Activated naive CD8-positive, alpha-beta T cell treated with anti-CD3 and anti-CD28 coated beads, Interleukin-2, amount 10 ng/mL, durations not matched to agents 7 days and 5 days (primary cell): ENCODE measurements around the gene BIN2. TPM values are rescaled to one million over a fixed set of nuclear protein-coding genes. Genes with fewer than 3 reads are reported as not detected.
"Not testable (repeated sequence)": the region's sequence is repeated elsewhere in the genome, so short reads cannot be mapped to it uniquely, and the experiment has no call there.

Source experiments
- ATAC-seq: fragments of 150-1000 bp; cut with Tn5 transposase; one replicate; pipeline ENCODE4 v1.10.0; 2021; ENCODE audit warnings: low read depth, moderate library complexity
- POLR2A ChIA-PET: fragments of 350-600 bp; sonication (Branson Sonifier 250); formaldehyde crosslinking; loops from one replicate; lab custom pipeline; 2021; ENCODE audit warnings: antibody characterized with exemption; lab: Charles Lee
- DNase-seq: peaks from one replicate; pipeline ENCODE4 v3.0.0; 2021
- H3K27ac Mint-ChIP-seq: one replicate; pipeline ENCODE4 v1.8.0; 2022; ENCODE audit warnings: mild to moderate bottlenecking, mixed read lengths
- H3K27me3 Mint-ChIP-seq: one replicate; pipeline ENCODE4 v1.8.0; 2022; ENCODE audit warnings: mild to moderate bottlenecking, moderate library complexity, mixed read lengths
- H3K36me3 Mint-ChIP-seq: one replicate; pipeline ENCODE4 v1.8.0; 2021; ENCODE audit warnings: mild to moderate bottlenecking, mixed read lengths
- H3K4me1 Mint-ChIP-seq: one replicate; pipeline ENCODE4 v1.8.0; 2021; ENCODE audit warnings: mixed read lengths
- H3K4me3 Mint-ChIP-seq: one replicate; pipeline ENCODE4 v1.8.0; 2022; ENCODE audit warnings: mild to moderate bottlenecking, moderate library complexity, mixed read lengths
- H3K9me3 Mint-ChIP-seq: one replicate; pipeline ENCODE4 v1.8.0; 2021; ENCODE audit warnings: mixed read lengths
- total RNA-seq, 2 experiments: library from RNA; stranded (reverse); gene quantifications; one replicate each; pipeline ENCODE4 v1.2.3, GENCODE V29; 2021

The BIN2 gene
- total RNA-seq, 2 experiments from 2014 or later: 161 to 164 TPM

- H3K4me1 Mint-ChIP-seq: no peaks in the 10 kb centered on the region
- H3K36me3 Mint-ChIP-seq: peaks cover 26% of the 10 kb centered on the region
- ATAC-seq (no peak), DNase-seq (no peak)
- H3K9me3 Mint-ChIP-seq: no peaks in the 10 kb centered on the region
- no peak overlapping the region for H3K4me3 Mint-ChIP-seq
- no peak overlapping the region for H3K27ac Mint-ChIP-seq
- POLR2A ChIA-PET: interaction anchor here (1.0 kb wide), 1 partner anchor 60 kb away, joined by 3 read pairs; no protein-coding TSS in a partner anchor
- H3K27me3 Mint-ChIP-seq: no peaks in the 10 kb centered on the region
Observed at GRCh38 chr12:51281202-51281924, 42.6 kb downstream of the BIN2 start.

- Mint-ChIP-seq H3K27ac (no peak overlapping the region), H3K36me3 (peaks cover under 1% of the 10 kb centered on the region), H3K4me3 (no peak overlapping the region), H3K9me3 (no peaks in the 10 kb centered on the region), H3K4me1 (peaks cover 10% of the 10 kb centered on the region), H3K27me3 (peaks cover 18% of the 10 kb centered on the region)
- ATAC-seq (no peak), DNase-seq (no peak)
- POLR2A ChIA-PET: no interaction called here
Observed at GRCh38 chr12:51275088-51275487, 48.9 kb downstream of the BIN2 start.

- not testable (repeated sequence) for H3K9me3 Mint-ChIP-seq
Observed at GRCh38 chr12:51272810-51273209, 51.2 kb downstream of the BIN2 start.

DNA sequence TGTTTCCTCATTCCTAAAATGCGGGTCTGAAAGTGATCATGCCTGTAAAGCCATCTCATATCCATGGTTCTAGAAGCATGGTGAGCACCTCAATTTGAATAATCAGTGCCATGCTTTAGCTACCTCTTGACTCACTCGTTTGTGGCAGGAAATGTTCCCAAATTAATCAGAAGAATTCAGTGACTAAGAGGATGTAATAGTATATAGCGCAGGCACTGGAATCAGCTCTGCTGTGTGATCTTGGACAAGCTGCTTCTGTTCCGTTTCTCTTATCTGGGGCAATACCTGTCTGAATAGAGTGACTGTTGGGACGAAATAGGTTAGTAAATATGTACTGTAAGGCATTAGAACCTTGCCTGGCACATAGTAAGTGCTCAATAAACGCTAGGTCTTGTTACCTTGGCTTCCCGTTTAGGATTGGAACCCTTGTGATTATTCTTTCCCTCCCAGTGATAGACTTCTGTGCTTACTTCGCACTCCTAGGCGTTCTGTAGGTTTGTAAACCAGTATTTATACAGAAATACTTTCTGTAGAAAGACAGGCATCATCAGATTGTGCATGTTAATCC, 52.9 kb downstream of the BIN2 start:
- ATAC-seq: no peak
- no peak for DNase-seq
- no peaks in the 10 kb centered on the region for H3K9me3 Mint-ChIP-seq

More at GRCh38 chr12:51272810-51273209, 51.2 kb downstream of the BIN2 start:
- ATAC-seq, H3K36me3 Mint-ChIP-seq, H3K27ac Mint-ChIP-seq, H3K4me3 Mint-ChIP-seq, POLR2A ChIA-PET, DNase-seq: not testable (repeated sequence)
- peaks cover 24% of the 10 kb centered on the region for H3K27me3 Mint-ChIP-seq
- H3K4me1 Mint-ChIP-seq: peaks cover 17% of the 10 kb centered on the region

GRCh38 chr12:51270067-51270950, 53.7 kb downstream of the BIN2 start, which contains the start of gene SMAGP:
Gene SMAGP (minus strand): TSS chr12:51270415. CDS start chr12:51269278, 1,137 bp downstream.
- peaks cover 24% of the 10 kb centered on the region for H3K4me1 Mint-ChIP-seq
- H3K4me3 Mint-ChIP-seq: peak within 1 kb of the TSS; percentile 91
- peak; percentile 70 for DNase-seq
- POLR2A ChIA-PET: interaction anchor here (0.8 to 2.0 kb wide), 7 partner anchors 22 to 505 kb away, joined by 3 to 16 read pairs (median 3); no protein-coding TSS in a partner anchor
- peaks cover 7% of the 10 kb centered on the region for H3K36me3 Mint-ChIP-seq
- peak within 1 kb of the TSS; percentile 68 for H3K27ac Mint-ChIP-seq
- no peaks in the 10 kb centered on the region for H3K9me3 Mint-ChIP-seq
- H3K27me3 Mint-ChIP-seq: peaks cover 24% of the 10 kb centered on the region
- ATAC-seq: peak; percentile 55

More for the DNA sequence above, 52.9 kb downstream of the BIN2 start:
- Mint-ChIP-seq H3K4me3 (peak overlapping the region; percentile 91), H3K4me1 (peaks cover 21% of the 10 kb centered on the region), H3K27ac (peak overlapping the region; percentile 68), H3K36me3 (peaks cover 4% of the 10 kb centered on the region), H3K27me3 (peaks cover 24% of the 10 kb centered on the region)
- POLR2A ChIA-PET: interaction anchor here (0.8 to 2.0 kb wide), 6 partner anchors 21 to 506 kb away, joined by 3 to 16 read pairs (median 3); no protein-coding TSS in a partner anchor

DNA sequence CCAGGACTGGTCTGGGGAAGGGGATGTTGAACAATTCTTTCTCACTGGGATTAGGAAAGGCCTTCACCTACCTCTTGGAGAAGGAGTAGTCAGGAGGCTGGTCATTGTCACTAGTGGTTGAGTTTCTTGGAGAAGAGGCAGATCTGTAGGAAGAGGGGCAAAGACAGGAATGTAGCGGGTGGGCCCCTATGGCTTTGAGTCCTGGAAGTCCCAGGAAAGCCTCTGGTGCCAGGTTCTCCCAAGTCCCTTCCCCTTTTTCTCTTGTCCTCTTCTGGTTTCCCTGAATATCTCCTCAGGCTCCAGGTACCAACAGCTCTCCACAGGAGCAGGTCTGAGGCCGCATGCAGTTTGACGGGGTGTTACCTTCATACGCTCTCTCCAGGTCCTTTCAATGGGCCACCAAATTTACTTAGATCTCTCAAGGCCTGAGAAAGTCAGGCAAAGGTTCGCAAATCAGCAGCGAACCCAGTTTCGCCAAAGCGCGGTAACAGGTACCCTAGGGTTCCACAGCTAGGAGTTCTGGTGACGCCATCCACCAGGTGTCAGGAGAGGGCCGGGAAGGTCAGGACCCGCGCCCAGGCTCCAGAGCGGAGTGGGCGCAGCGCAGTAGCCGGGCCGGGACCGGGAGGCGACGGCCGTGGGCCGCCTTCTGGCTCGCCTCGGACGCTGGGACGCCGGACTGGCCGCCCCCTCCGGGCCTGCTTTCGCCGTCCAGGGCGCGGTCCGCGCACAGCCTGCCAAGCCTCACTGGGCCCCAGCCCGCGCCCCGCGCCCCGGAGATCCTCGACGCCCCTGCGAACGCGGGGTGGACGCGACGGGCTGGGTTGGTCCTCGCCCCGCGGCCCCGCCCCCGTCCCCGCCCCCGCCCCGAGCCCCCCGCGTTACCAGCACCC, 54.6 kb downstream of the BIN2 start:
- H3K27ac Mint-ChIP-seq: peak overlapping the region; percentile 68

DNA sequence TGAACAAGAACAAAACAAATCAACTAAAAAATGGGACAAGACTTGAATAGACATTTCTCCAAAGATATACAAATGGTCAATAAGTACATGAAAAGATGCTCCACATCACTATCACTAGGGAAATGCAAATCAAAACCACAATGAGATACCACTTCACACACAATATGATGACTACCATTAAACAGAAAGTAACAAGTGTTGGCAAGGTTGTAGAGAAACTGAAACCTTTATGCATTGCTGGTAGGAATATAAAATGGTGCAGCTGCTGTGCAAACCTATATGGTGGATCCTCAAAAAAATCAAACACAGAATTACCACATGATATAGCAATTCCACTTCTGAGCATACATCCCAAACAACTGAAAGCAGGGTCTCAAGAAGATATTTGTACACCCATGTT, 59.0 kb downstream of the BIN2 start:
- Mint-ChIP-seq H3K27ac (peak overlapping the region; percentile 30), H3K27me3 (peaks cover 6% of the 10 kb centered on the region), H3K4me3 (peak overlapping the region; percentile 2), H3K9me3 (no peaks in the 10 kb centered on the region), H3K4me1 (peaks cover 24% of the 10 kb centered on the region), H3K36me3 (peaks cover 12% of the 10 kb centered on the region)
- DNase-seq (no peak), ATAC-seq (peak; percentile 61)
- POLR2A ChIA-PET: no interaction called here

More for the DNA sequence above, 54.6 kb downstream of the BIN2 start:
- POLR2A ChIA-PET: interaction anchor here (1.1 to 2.0 kb wide), 3 partner anchors 49 to 72 kb away, joined by 3 to 16 read pairs (median 4); no protein-coding TSS in a partner anchor
- ATAC-seq (peak; percentile 49), DNase-seq (peak; percentile 63)
- Mint-ChIP-seq H3K4me1 (peaks cover 29% of the 10 kb centered on the region), H3K4me3 (peak overlapping the region; percentile 79), H3K9me3 (no peaks in the 10 kb centered on the region), H3K36me3 (peaks cover 11% of the 10 kb centered on the region), H3K27me3 (peaks cover 24% of the 10 kb centered on the region)

DNA sequence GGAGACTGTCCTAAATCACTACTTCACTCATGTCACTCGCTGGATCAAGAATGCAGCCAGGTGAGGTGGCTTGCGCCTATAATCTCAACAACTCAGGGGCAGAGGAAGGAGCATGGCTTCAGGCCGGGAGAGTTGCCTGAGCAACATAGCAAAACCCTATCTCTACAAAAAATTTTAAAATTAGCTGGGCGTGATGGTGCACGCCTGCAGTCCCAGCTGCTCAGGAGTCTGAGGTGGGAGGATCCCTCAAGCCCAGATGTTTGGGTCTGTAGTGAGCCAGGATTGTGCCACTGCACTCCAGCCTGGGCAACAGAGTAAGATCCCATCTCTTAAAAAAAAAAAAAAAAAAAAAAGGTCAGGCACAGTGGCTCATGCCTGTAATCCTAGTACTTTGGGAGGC, 59.7 kb downstream of the BIN2 start:
- DNase-seq: no peak
- Mint-ChIP-seq H3K4me1 (peaks cover 22% of the 10 kb centered on the region), H3K36me3 (peaks cover 12% of the 10 kb centered on the region), H3K27me3 (peaks cover 4% of the 10 kb centered on the region), H3K27ac (no peak overlapping the region), H3K9me3 (no peaks in the 10 kb centered on the region), H3K4me3 (no peak overlapping the region)
- POLR2A ChIA-PET: interaction anchor here (1.2 kb wide), 1 partner anchor 24 kb away, joined by 3 read pairs; no protein-coding TSS in a partner anchor
- ATAC-seq: no peak

DNA sequence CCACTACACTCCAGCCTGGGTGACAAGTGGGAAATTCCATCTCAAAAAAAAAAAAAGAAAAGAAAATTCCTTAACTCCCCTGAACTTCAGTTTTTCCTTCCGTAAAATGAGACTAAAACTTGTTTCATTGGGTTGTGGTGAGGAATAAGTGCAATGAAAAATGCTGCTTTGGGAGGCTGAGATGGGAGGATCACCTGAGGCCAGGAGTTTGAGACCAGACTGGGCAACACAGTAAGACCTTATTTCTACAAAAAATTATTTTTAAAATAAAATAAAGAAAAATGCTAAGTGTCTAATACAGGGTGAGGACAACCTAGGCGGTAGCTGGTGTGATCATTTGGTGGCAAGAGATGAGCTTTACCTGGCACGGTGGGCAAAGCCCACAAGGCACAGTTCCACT, 60.6 kb downstream of the BIN2 start:
- ATAC-seq (no peak), DNase-seq (no peak)
- POLR2A ChIA-PET: interaction anchor here (0.6 to 1.2 kb wide), 3 partner anchors 14 to 197 kb away, joined by 3 to 4 read pairs (median 3); no protein-coding TSS in a partner anchor
- Mint-ChIP-seq H3K4me1 (peaks cover 17% of the 10 kb centered on the region), H3K36me3 (peaks cover 9% of the 10 kb centered on the region), H3K27me3 (no peaks in the 10 kb centered on the region), H3K4me3 (no peak overlapping the region), H3K27ac (no peak overlapping the region), H3K9me3 (no peaks in the 10 kb centered on the region)

DNA sequence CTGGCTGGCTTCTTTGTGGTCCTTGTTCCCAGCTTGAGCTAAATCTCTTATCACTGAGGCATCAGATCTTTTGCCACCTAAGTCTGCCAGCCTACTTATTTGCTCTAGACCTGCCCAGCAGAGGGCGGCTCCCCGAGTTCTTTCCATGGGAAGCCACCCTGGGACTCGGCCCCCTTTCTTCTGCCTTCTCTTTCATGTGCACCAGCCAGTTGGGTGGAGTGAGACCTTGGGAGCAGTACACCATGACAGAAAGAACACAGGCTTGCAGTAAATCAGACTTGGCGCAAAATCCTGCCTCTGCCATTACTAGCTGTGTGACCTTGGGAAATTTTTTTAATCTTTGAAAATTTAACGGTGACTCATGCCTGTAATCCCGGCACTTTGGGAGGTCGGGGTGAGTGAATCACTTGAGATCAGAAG, 61.2 kb downstream of the BIN2 start:
- POLR2A ChIA-PET: interaction anchor here (0.6 to 1.2 kb wide), 4 partner anchors 14 to 197 kb away, joined by 3 to 6 read pairs (median 4); no protein-coding TSS in a partner anchor
- peaks cover 9% of the 10 kb centered on the region for H3K36me3 Mint-ChIP-seq

GRCh38 chr12:51259600-51259999, 64.4 kb downstream of the BIN2 start:
- H3K36me3 Mint-ChIP-seq, H3K27me3 Mint-ChIP-seq, H3K4me3 Mint-ChIP-seq, POLR2A ChIA-PET, ATAC-seq, H3K9me3 Mint-ChIP-seq, H3K27ac Mint-ChIP-seq, H3K4me1 Mint-ChIP-seq, DNase-seq: not testable (repeated sequence)

More for the DNA sequence above, 61.2 kb downstream of the BIN2 start:
- Mint-ChIP-seq H3K4me3 (no peak overlapping the region), H3K4me1 (peaks cover 16% of the 10 kb centered on the region), H3K27me3 (no peaks in the 10 kb centered on the region), H3K9me3 (no peaks in the 10 kb centered on the region), H3K27ac (no peak overlapping the region)
- ATAC-seq (no peak), DNase-seq (no peak)

DNA sequence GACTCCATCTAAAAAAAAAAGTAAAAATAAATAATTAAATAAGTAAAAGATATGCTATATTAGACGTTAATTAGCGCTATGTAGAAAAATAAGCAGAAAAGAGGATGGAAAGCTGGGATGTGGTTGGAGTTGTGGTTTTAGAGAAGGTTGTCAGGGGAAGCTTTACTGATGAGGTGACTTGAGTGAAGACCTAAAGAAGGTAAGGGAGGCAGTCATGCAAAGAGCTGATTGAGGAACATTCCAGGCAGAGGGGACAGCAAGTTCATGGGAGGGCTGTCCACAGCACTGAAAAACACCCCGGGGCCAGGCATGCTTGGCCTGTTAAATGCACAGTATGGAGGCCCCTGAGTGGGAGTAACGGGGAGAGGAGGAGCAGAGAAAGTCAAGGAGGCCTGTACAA, 69.4 kb downstream of the BIN2 start:
- DNase-seq: no peak
- no peaks in the 10 kb centered on the region for H3K9me3 Mint-ChIP-seq
- H3K4me1 Mint-ChIP-seq: peaks cover 4% of the 10 kb centered on the region
- no peak for ATAC-seq
- H3K27me3 Mint-ChIP-seq: no peaks in the 10 kb centered on the region
- peaks cover 1% of the 10 kb centered on the region for H3K36me3 Mint-ChIP-seq
- peak overlapping the region; percentile 55 for H3K27ac Mint-ChIP-seq
- POLR2A ChIA-PET: interaction anchor here (1.5 to 1.7 kb wide), 2 partner anchors 11 to 16 kb away, joined by 3 to 4 read pairs; partner anchors contain the start of gene DAZAP2
- no peak overlapping the region for H3K4me3 Mint-ChIP-seq
